ENCODE measurements around the gene CLIC4. TPM values are rescaled to one million over a fixed set of nuclear protein-coding genes. Genes with fewer than 3 reads are reported as not detected.

The CLIC4 gene
- total RNA-seq, 1 experiment from 2014 or later: 230 TPM

DNA sequence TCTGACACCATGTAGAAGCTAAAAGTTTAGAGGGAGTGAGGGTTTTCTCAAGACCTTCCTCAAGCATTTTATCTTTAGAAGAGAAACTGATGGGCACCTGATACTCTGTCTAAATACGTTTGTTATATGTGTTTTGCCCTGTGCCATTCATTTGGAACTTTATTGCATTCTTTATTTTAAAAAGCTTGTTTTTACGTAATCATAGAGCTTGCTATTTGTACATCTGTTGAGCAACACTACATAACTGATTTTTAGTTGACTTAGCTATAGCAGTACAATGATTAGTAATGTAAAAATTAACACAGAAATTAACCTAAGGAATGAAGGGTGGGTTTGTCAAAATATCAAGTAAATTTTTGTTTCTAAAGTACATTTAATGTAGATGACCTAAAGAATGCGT lies 96.3 kb downstream of the CLIC4 start:
- Histone ChIP-seq H3K23me2 (ENCODE audit: insufficient read length, low read depth, low read length, poor library complexity, severe bottlenecking) (no peaks in the 10 kb centered on the region), H2BK120ac (ENCODE audit: low read depth, low read length, poor library complexity, severe bottlenecking) (no peak overlapping the region), H3K9me3 (ENCODE audit: control insufficient read depth, low read depth, low read length) (no peaks in the 10 kb centered on the region), H3T11ph (ENCODE audit: low read length) (no peak overlapping the region), H2AFZ (ENCODE audit: low read length) (no peak overlapping the region), H2BK5ac (ENCODE audit: insufficient read length, low read length) (no peak overlapping the region), H2AK5ac (ENCODE audit: insufficient read length, low read length) (no peak overlapping the region), H3K23ac (ENCODE audit: insufficient read length, low read depth, low read length) (no peak overlapping the region), H3K4me1 (ENCODE audit: insufficient read depth, low read length) (no peaks in the 10 kb centered on the region), H4K8ac (replicated peaks; ENCODE audit: insufficient read length, low read depth, low read length) (no peak overlapping the region), H3K14ac (ENCODE audit: insufficient read depth, low read length) (no peak overlapping the region), H3K27ac (ENCODE audit: insufficient read length, low read depth, low read length) (no peak overlapping the region), H3K79me1 (ENCODE audit: insufficient read depth, low read depth, low read length, poor library complexity, severe bottlenecking) (no peaks in the 10 kb centered on the region), H3K9ac (ENCODE audit: extremely low read depth, insufficient read length, low read length) (no peak overlapping the region), H4K5ac (ENCODE audit: insufficient read length, low read depth, low read length) (no peak overlapping the region), H3K4ac (ENCODE audit: low read depth, low read length) (no peak overlapping the region), H3K79me2 (ENCODE audit: insufficient read depth, low read length) (no peaks in the 10 kb centered on the region), H2BK15ac (ENCODE audit: low read depth, low read length) (no peak overlapping the region), H3K18ac (ENCODE audit: insufficient read length, low read depth, low read length) (no peak overlapping the region), H4K91ac (ENCODE audit: insufficient read length, low read depth, low read length) (no peak overlapping the region), H3K56ac (ENCODE audit: insufficient read length, low read depth, low read length) (no peak overlapping the region), H2BK12ac (ENCODE audit: insufficient read length, low read depth, low read length) (no peak overlapping the region), H4K20me1 (ENCODE audit: control insufficient read depth, insufficient read depth, insufficient read length) (no peaks in the 10 kb centered on the region), H3K4me2 (ENCODE audit: insufficient read depth, insufficient read length, low read length) (no peak overlapping the region), H3K27me3 (ENCODE audit: insufficient read depth, low read length) (no peaks in the 10 kb centered on the region), H2BK20ac (ENCODE audit: low read depth, low read length, poor library complexity, severe bottlenecking) (no peak overlapping the region)
- Mint-ChIP-seq H3K9me3 (no peaks in the 10 kb centered on the region), H3K4me3 (no peak overlapping the region), H3K36me3 (ENCODE audit: insufficient read depth in 1 of 3, low read depth in 3 of 3) (peaks cover 14 to 45% (median 38%) of the 10 kb centered on the region in 3 experiments; a peak in 6 of 7 replicates), H3K27me3 (ENCODE audit: low read depth) (no peaks in the 10 kb centered on the region; the same call in 1 of the 2 replicates), H3K27ac (no peak overlapping the region), H3K4me1 (no peaks in the 10 kb centered on the region)
- DNase-seq: no peak
- no peak for TF ChIP-seq CTCF (conservative IDR thresholded peaks at IDR 0.05)
- WGBS (ENCODE audit: extremely low coverage, insufficient read length, low lambda C conversion rate): no CpG with 5 or more reads among the region's 3 CpGs

Measured in H9 (cell line).